HG03060 (cell line): ENCODE data around the gene WASF3.

Experiments used
- ATAC-seq: cut with Tn5 transposase; IDR thresholded peaks from one replicate; pipeline ENCODE4 v1.9.1; 2021; ENCODE audit warnings: low read depth, moderate number of reproducible peaks; ENCODE audit not compliant: unreplicated experiment

The WASF3 gene

GRCh38 chr13:26677156-26677555 lies 119.7 kb downstream of the WASF3 start:
- ATAC-seq = no peak

DNA sequence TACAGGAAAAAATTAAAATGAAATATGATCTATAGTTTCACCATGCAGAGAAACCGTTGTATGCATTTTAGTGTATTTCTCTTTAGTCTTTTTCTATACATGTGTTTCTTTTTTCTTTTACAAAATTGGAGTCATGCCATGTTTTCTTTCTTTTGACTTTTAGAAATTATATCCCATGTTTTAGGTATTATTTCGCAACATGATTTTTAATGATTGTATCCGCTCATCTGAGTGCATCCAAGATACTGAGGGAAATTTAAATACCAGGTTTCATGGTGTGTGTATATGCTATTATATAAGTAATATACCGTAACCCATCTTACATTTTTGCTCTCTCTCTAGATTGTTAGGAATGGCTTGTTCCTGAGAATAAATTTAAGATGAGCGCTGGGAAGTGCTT lies 120.8 kb downstream of the WASF3 start:
- no peak for ATAC-seq

GRCh38 chr13:26678796-26679195 lies 121.3 kb downstream of the WASF3 start:
- no peak for ATAC-seq

DNA sequence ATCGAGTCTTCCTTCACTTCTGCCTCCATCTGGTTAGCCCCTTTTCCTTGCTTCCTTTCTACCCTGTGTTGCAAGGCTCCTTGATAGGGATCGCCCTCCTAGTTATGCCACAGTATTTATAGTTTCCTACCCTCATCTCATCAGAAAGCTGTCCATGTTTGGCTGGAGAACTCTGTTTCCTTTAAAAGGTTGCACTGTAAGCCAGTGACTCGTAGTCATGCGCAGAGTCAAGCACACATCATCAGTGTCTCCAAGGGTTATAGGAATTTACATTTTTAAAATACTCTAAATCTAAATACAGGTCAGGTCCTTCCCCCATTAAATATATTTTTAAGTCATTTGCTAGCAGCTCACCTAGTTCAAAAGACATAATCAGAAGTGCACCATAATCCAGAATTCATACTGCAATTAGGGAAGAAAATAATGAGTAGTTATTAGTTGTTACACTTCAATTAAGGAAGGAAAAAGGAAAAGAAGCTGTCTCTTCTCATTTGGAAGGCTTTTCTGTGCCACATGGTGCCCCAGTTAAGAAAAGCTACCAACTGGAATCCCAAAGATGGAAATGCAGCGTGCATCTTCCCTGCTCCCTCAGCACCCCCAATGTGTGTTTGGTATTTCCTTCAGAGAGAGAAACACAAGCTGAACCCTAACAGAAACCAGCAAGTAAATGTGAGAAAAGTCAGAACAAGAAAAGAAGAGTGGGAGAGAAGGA lies 122.1 kb downstream of the WASF3 start:
- no peak for ATAC-seq

GRCh38 chr13:26680123-26680450 lies 122.6 kb downstream of the WASF3 start:
- no peak for ATAC-seq

GRCh38 chr13:26680572-26680971 lies 123.1 kb downstream of the WASF3 start:
- no peak for ATAC-seq

DNA sequence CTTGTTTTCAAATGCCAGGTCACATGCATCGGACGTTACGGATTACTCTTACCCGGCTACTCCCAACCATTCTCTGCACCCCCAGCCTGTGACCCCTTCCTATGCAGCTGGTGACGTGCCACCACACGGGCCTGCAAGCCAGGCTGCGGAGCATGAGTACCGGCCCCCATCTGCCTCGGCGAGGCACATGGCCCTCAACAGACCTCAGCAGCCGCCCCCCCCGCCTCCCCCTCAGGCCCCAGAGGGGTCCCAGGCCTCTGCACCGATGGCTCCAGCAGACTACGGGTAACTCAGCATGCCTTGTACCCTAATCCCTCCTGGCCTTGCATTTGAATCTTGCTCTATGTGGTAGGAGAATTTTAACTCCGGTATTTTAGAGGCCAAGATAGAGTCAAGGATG lies 123.6 kb downstream of the WASF3 start:
- ATAC-seq = no peak

DNA sequence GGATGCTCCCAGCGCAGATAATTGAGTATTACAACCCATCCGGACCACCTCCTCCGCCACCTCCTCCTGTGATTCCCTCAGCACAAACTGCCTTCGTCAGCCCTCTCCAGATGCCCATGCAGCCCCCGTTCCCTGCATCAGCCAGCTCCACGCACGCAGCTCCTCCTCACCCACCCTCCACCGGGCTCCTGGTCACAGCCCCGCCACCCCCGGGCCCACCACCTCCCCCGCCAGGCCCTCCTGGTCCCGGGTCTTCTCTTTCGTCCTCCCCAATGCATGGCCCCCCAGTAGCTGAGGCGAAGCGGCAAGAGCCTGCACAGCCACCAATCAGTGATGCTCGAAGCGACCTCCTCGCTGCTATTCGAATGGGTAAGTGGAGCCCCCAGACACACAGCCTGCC lies 125.1 kb downstream of the WASF3 start:
- no peak for ATAC-seq

- ATAC-seq = no peak
These were observed 128.1 kb downstream of the WASF3 start for GRCh38 chr13:26685606-26686005.

DNA sequence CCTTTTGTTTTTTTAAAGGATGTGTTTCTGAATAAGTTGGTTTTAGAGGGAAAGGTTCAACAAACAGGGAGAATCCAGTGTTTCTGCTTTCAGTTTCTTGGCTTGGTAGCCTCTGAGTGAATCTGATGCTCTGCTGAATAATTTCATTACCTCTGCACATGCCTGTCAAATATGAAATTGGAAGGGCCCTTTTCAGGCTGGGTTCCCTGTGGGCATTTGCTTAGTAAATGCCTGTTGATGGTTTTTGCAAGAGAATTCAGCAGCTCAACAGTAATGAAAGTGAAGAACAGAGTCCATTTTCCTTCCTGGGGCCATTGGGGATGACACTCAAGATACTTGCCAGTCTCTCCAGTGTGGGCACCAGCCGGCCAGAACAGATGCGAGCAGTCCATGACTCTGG lies 128.8 kb downstream of the WASF3 start:
- no peak for ATAC-seq

DNA sequence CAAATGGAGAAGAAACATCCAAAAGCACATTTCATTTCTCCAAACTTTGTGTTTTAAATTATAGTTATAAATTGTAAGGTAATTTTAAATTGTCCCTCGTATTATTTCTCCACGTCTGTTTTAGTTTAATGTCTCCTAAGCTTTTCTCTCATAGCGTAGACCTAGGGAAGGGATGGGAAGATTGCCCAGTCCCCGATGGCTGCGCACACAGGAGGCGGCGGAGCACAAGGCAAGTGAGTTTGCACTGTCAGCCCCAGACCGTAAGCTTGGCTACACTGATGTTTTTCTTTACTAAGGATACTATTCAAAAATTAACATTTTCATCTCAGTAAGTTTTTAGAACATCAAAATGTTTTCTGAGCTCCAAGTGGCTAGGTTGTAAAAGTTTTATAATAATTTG lies 130.8 kb downstream of the WASF3 start:
- ATAC-seq = no peak

GRCh38 chr13:26688980-26689379 lies 131.5 kb downstream of the WASF3 start:
- no peak for ATAC-seq

DNA sequence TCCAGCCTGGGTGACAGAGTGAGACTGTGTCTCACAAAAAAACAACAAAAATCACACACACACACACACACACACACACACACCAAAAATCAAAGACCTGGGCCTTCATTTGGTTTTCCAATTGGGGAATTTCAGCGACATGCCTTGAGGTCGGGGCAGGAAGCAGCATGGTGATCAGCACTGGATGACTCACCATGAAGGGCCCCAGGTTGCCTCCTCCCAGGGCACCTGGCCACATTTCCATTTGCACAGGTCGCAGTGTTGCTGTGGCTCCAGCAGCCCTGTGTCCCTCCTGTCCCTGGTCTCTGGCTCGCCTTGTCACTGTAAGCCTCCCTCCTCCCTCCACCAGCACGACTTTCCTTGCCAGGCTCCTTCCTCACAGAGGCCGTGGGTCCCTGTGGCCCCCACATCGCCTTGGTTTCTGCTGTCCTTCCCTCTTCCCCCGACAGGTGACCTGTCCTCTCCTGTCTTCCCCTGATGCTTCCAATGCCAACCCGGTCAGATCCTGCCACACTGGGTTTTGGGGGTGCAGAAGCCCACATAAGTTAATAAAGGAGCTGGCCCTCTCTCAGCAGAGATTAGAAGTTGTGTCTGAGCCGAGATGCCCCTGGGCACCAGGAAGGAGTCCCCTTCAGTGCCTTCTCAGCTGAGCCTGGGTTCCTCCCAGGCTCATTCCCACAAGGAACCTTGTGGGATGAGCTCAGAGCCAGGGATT lies 136.4 kb downstream of the WASF3 start:
- ATAC-seq = no peak

- no peak for ATAC-seq
These were observed 137.3 kb downstream of the WASF3 start for GRCh38 chr13:26694609-26695359.

DNA sequence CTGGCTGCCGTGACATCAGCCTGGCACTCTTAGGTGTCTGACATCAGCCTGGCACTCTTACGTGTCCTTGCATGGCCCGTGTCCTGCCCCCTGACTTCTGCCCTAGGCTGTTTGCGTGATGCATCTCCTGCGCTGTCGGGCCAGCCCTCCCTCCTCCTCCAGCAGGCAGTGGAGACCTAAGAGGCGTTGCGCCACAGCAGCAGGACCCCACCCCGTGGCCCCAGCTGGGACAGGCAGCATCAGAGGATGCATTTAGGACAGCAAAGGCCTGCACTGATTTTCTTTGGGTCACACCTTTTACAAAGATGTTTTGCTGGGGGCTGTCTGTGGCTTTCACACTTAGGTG lies 137.8 kb downstream of the WASF3 start:
- no peak for ATAC-seq

DNA sequence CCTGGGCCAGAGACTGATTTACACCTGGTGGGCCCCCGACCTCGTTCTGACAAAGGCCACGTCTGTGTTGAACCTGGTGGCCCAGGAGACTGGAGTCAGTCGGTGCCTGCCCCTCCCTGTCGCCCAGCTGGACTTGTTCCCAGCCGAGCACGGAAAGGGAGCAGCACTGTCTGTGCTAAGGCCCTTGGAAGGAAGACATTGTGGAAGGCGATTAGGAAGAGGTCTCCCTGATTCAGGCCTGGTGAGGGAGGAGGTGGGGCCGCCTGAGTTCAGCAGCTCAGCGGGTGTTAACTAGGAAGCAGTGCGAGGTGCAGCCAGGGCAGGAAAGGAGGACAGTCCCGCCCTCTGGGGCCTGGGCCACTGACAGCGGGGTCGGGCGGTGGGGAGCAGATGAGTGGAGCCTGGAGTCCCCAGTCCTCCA lies 138.4 kb downstream of the WASF3 start:
- no peak for ATAC-seq

GRCh38 chr13:26697069-26697955 lies 139.8 kb downstream of the WASF3 start:
- ATAC-seq = no peak

- no peak for ATAC-seq
These were observed 141.1 kb downstream of the WASF3 start for GRCh38 chr13:26698392-26699196.

DNA sequence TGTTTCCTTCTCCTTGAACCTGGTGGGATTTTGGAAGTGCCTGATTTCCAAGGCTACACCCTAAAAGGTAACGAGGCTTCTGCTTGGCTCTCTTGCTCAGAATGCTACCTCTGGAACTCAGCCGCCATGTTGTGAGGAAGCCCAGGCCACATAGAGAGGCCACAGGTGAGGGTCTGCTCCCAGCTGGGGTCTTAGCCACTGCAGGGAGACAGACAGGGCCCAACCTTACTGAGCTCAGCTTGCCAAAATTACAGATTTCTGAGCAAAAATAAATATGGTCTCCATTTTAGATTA lies 141.7 kb downstream of the WASF3 start:
- ATAC-seq = no peak

- no peak for ATAC-seq
These were observed 148.1 kb downstream of the WASF3 start for GRCh38 chr13:26705536-26705935.
